ENCODE measurements around the gene PDE4D. TPM values are rescaled to one million over a fixed set of nuclear protein-coding genes. Genes with fewer than 3 reads are reported as not detected.

PDE4D gene
- total RNA-seq, 1 experiment from 2014 or later, result 3.3 TPM

DNA sequence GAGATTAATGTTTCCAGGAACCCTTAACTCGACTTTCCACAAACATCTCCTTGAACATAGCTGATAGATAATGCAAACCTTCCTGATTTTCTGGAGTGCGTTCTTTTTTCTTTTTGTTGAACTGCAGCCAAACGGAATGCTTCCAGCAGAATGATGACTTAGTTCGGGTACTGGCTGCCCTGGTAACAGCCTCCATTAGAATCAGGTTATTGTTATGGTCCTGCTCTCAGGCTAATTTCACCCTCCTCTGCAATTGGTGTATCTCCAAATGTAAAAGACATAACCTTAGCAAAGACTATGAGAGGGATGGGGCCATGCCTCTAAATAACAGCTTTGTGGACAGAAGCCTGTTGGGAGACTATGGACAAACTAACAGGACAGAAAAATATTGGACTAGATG lies 116.5 kb downstream of the PDE4D start (continued):
- TF ChIP-seq ESRRA (CRISPR knock-in tag; IDR thresholded peaks at IDR 0.05; ENCODE audit: borderline replicate concordance) (no peak), SMAD3 (CRISPR knock-in tag; IDR thresholded peaks at IDR 0.05; ENCODE audit: borderline replicate concordance) (no peak), MYBL2 (CRISPR knock-in tag; IDR thresholded peaks at IDR 0.05) (no peak), USF2 (CRISPR knock-in tag; IDR thresholded peaks at IDR 0.05) (no peak), HMGA2 (CRISPR knock-in tag; IDR thresholded peaks at IDR 0.05) (no peak), NR2C2 (CRISPR knock-in tag; IDR thresholded peaks at IDR 0.05) (no peak)

GRCh38 chr5:59773294-59773693 lies 120.2 kb downstream of the PDE4D start:
- CTCF ChIA-PET, result no interaction called here
- no peak overlapping the region for H3K4me3 Mint-ChIP-seq

More at GRCh38 chr5:59773294-59773693, 120.2 kb downstream of the PDE4D start:
- TF ChIP-seq OVOL2 (CRISPR knock-in tag; IDR thresholded peaks at IDR 0.05; ENCODE audit: borderline replicate concordance) (no peak), GTF2I (CRISPR knock-in tag; conservative IDR thresholded peaks at IDR 0.05) (no peak), ATF6 (CRISPR knock-in tag; IDR thresholded peaks at IDR 0.05) (no peak), GRHL2 (CRISPR knock-in tag; IDR thresholded peaks at IDR 0.05; ENCODE audit: insufficient replicate concordance, severe bottlenecking) (no peak), ATF2 (CRISPR knock-in tag; IDR thresholded peaks at IDR 0.05; ENCODE audit: borderline replicate concordance, low read depth) (no peak), EMX1 (CRISPR knock-in tag; IDR thresholded peaks at IDR 0.05) (no peak), ZNF396 (CRISPR knock-in tag; IDR thresholded peaks at IDR 0.05; ENCODE audit: borderline replicate concordance) (no peak), USF1 (CRISPR knock-in tag; IDR thresholded peaks at IDR 0.05) (no peak), ZNF512 (CRISPR knock-in tag; IDR thresholded peaks at IDR 0.05; ENCODE audit: borderline replicate concordance) (no peak), ZNF263 (CRISPR knock-in tag; IDR thresholded peaks at IDR 0.05; ENCODE audit: low read depth) (no peak), JAZF1 (CRISPR knock-in tag; IDR thresholded peaks at IDR 0.05) (no peak)
- TF ChIP-seq, protein P1, sequence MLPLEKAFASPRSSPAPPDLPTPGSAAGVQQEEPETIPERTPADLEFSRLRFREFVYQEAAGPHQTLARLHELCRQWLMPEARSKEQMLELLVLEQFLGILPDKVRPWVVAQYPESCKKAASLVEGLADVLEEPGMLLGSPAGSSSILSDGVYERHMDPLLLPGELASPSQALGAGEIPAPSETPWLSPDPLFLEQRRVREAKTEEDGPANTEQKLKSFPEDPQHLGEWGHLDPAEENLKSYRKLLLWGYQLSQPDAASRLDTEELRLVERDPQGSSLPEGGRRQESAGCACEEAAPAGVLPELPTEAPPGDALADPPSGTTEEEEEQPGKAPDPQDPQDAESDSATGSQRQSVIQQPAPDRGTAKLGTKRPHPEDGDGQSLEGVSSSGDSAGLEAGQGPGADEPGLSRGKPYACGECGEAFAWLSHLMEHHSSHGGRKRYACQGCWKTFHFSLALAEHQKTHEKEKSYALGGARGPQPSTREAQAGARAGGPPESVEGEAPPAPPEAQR (CRISPR knock-in tag; IDR thresholded peaks at IDR 0.05), result no peak
- H3K4me1 Mint-ChIP-seq, result peaks cover 20% of the 10 kb centered on the region
- H3K27ac Mint-ChIP-seq, result no peak overlapping the region
- H3K27me3 Mint-ChIP-seq (ENCODE audit: low read depth), result peaks cover 12% of the 10 kb centered on the region
- DNase-seq (ENCODE audit: low spot score) (no peak), ATAC-seq (no peak)
- POLR2A ChIA-PET, result no interaction called here
- peaks cover 4% of the 10 kb centered on the region; the same call in 1 of the 2 replicates for H3K9me3 Mint-ChIP-seq
- H3K36me3 Mint-ChIP-seq, result no peaks in the 10 kb centered on the region
